ENCODE results near the gene PSMD3. TPM values are rescaled to one million over a fixed set of nuclear protein-coding genes. Genes with fewer than 3 reads are reported as not detected.

The PSMD3 gene
- total and polyA plus RNA-seq, 2 donors (not counting 1 experiment from before 2014, with no cell fraction given) = 55.5 to 66.9 TPM

DNA sequence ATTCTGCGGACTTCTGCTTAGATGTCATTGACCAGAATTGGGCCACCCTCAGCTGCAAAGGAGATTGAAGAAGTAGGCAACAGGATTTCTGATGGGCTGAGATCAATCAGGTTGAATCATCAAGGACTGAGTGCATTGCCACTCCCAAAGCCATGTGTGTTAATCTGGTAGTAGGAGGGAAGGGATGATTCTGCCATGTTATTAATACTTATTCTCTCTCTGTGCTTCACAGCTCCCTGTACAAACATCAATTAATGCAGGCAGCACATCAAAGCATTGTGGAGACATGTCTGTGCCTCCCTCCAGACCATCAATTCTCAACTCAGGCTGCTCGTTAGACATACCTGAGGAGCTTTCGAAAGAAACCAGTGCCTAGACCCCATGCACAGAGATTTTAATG, 41.5 kb upstream of the PSMD3 start:
- peaks cover 7% of the 10 kb centered on the region for H3K27me3 ChIP-seq (ENCODE audit: control insufficient read depth, insufficient read depth, low read length)
- no peaks in the 10 kb centered on the region for H4K20me1 ChIP-seq (ENCODE audit: control insufficient read depth, extremely low read depth, insufficient read depth, low read length)
- no peaks in the 10 kb centered on the region for H3K79me2 ChIP-seq (ENCODE audit: control insufficient read depth, insufficient read depth, low read length)
- no peak overlapping the region for H3K27ac ChIP-seq (ENCODE audit: insufficient read depth, low read length)
- H3K9me3 ChIP-seq (ENCODE audit: control insufficient read depth, insufficient read depth, low read depth, low read length) = no peaks in the 10 kb centered on the region
- H3K36me3 ChIP-seq (ENCODE audit: control insufficient read depth, insufficient read depth, low read length) = no peaks in the 10 kb centered on the region
- H3K4me3 ChIP-seq (replicated peaks in 1 of 4; ENCODE audit: control extremely low read depth in 1 of 4, insufficient read depth in 1 of 4, low read depth in 3 of 4, low read length in 4 of 4) = no peak overlapping the region
- peak overlapping the region; percentile 60 for H3K4me2 ChIP-seq (ENCODE audit: extremely low read depth, insufficient read depth, low read length)
- H3K4me1 ChIP-seq (ENCODE audit: control insufficient read depth, extremely low read depth, insufficient read depth, low read length) = peaks cover 6% of the 10 kb centered on the region
- TF ChIP-seq, protein P1, sequence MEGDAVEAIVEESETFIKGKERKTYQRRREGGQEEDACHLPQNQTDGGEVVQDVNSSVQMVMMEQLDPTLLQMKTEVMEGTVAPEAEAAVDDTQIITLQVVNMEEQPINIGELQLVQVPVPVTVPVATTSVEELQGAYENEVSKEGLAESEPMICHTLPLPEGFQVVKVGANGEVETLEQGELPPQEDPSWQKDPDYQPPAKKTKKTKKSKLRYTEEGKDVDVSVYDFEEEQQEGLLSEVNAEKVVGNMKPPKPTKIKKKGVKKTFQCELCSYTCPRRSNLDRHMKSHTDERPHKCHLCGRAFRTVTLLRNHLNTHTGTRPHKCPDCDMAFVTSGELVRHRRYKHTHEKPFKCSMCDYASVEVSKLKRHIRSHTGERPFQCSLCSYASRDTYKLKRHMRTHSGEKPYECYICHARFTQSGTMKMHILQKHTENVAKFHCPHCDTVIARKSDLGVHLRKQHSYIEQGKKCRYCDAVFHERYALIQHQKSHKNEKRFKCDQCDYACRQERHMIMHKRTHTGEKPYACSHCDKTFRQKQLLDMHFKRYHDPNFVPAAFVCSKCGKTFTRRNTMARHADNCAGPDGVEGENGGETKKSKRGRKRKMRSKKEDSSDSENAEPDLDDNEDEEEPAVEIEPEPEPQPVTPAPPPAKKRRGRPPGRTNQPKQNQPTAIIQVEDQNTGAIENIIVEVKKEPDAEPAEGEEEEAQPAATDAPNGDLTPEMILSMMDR (conservative IDR thresholded peaks at IDR 0.05 in 1 of 2, IDR thresholded peaks at IDR 0.05 in 1 of 2; ENCODE audit: low read depth in 1 of 2, low read length in 2 of 2) = no peak
- no peak for TF ChIP-seq EZH2 (IDR thresholded peaks at IDR 0.05; ENCODE audit: low read length, missing control alignments)
- H3K9ac ChIP-seq (ENCODE audit: insufficient read depth, low read length) = no peak overlapping the region
- no peak overlapping the region for H2AFZ ChIP-seq (ENCODE audit: low read length)
- DNase-seq (ENCODE audit: low read depth in 2 of 2) = no peak

DNA sequence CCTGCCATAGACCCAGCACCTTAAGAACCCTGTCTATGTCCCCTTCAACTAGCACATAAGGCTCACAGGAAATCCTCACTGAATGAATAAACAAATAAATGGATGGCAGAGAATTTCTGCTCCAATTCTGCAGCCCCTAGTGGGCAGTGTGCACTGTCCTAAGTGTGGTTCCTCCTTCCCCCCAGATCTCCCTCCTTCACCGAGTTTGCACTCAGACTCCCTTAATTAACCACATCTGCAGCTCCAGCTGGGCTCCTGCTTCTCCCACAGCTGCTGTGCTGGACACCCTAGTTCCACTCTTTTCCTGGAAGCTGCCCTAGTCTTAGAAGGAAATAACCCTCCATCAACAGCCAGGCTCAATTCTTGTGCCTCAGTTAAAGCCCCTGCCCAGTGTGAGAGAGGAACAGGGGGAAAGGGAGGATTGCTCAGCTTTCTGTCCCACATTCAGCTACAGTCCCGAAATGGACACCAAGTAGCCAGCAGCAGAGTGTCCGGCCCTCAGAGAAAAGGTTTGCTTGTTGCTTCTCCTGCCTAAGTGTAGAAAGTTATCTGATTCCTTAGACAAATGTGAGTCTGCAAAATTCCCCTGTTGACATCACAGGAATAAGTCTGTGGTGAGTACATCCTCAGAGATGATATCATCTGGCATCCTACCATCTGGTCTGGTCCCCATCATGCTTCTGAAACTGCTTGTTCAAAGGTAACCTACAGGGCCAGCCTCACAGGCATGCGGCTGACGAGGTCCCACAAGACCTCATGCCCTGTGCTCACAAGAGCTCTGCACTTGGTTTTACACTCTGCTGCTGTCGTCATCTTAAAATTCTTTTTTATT, 40.8 kb upstream of the PSMD3 start:
- H3K27me3 ChIP-seq (ENCODE audit: control insufficient read depth, insufficient read depth, low read length) = peaks cover 7% of the 10 kb centered on the region
- peak overlapping the region; percentile 86 for H3K27ac ChIP-seq (ENCODE audit: insufficient read depth, low read length)
- H3K79me2 ChIP-seq (ENCODE audit: control insufficient read depth, insufficient read depth, low read length) = no peaks in the 10 kb centered on the region
- no peak overlapping the region for H2AFZ ChIP-seq (ENCODE audit: low read length)
- H3K4me1 ChIP-seq (ENCODE audit: control insufficient read depth, extremely low read depth, insufficient read depth, low read length) = peaks cover 6% of the 10 kb centered on the region
- peak overlapping the region; percentile 60 for H3K4me2 ChIP-seq (ENCODE audit: extremely low read depth, insufficient read depth, low read length)
- H4K20me1 ChIP-seq (ENCODE audit: control insufficient read depth, extremely low read depth, insufficient read depth, low read length) = no peaks in the 10 kb centered on the region
- no peak overlapping the region for H3K4me3 ChIP-seq (replicated peaks in 1 of 4; ENCODE audit: control extremely low read depth in 1 of 4, insufficient read depth in 1 of 4, low read depth in 3 of 4, low read length in 4 of 4)
- TF ChIP-seq, protein P1 (conservative IDR thresholded peaks at IDR 0.05 in 1 of 2, IDR thresholded peaks at IDR 0.05 in 1 of 2; ENCODE audit: low read depth in 1 of 2, low read length in 2 of 2) = peak; percentile 60 to 74
- TF ChIP-seq EZH2 (IDR thresholded peaks at IDR 0.05; ENCODE audit: low read length, missing control alignments) = no peak
- peak overlapping the region; percentile 39 for H3K9ac ChIP-seq (ENCODE audit: insufficient read depth, low read length)
- H3K9me3 ChIP-seq (ENCODE audit: control insufficient read depth, insufficient read depth, low read depth, low read length) = no peaks in the 10 kb centered on the region
- peak; percentile 73 to 95 for DNase-seq (ENCODE audit: low read depth in 2 of 2)
- no peaks in the 10 kb centered on the region for H3K36me3 ChIP-seq (ENCODE audit: control insufficient read depth, insufficient read depth, low read length)

DNA sequence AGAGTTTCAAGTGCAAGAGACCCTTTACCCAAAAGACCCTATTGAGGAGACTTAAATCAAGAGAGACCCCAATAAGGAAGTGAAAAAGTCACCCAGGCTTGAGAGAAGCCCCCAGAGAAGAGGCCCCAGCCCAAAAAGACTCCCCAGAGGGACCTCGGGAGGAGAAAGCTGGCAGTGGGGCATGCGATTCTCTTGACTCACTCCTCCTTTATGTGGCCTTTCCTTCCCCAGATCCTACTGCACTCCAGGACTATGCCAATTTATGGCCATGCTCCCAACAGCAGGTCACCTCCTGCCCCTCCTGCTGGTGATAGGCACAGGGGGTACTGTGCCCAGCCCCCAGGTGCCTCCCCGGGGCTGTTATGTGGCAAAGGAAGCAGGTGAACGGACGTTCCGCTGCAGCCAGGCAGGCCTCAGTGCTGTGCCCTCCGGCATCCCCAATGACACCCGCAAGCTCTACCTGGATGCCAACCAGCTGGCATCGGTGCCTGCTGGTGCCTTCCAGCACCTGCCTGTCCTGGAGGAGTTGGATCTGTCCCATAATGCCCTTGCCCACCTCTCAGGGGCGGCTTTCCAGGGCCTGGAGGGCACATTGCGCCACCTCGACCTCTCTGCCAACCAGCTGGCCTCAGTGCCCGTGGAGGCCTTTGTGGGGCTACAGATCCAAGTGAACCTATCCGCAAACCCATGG, 36.8 kb upstream of the PSMD3 start:
- TF ChIP-seq, protein P1 (conservative IDR thresholded peaks at IDR 0.05 in 1 of 2, IDR thresholded peaks at IDR 0.05 in 1 of 2; ENCODE audit: low read depth in 1 of 2, low read length in 2 of 2) = no peak
- no peak for TF ChIP-seq EZH2 (IDR thresholded peaks at IDR 0.05; ENCODE audit: low read length, missing control alignments)
- Histone ChIP-seq H3K9ac (ENCODE audit: insufficient read depth, low read length) (no peak overlapping the region), H3K79me2 (ENCODE audit: control insufficient read depth, insufficient read depth, low read length) (no peaks in the 10 kb centered on the region), H3K27ac (ENCODE audit: insufficient read depth, low read length) (no peak overlapping the region), H3K4me1 (ENCODE audit: control insufficient read depth, extremely low read depth, insufficient read depth, low read length) (peaks cover 6% of the 10 kb centered on the region), H3K27me3 (ENCODE audit: control insufficient read depth, insufficient read depth, low read length) (peaks cover 7% of the 10 kb centered on the region), H4K20me1 (ENCODE audit: control insufficient read depth, extremely low read depth, insufficient read depth, low read length) (no peaks in the 10 kb centered on the region), H3K4me2 (ENCODE audit: extremely low read depth, insufficient read depth, low read length) (no peak overlapping the region), H3K36me3 (ENCODE audit: control insufficient read depth, insufficient read depth, low read length) (no peaks in the 10 kb centered on the region), H2AFZ (ENCODE audit: low read length) (no peak overlapping the region), H3K4me3 (replicated peaks in 1 of 4; ENCODE audit: control extremely low read depth in 1 of 4, insufficient read depth in 1 of 4, low read depth in 3 of 4, low read length in 4 of 4) (no peak overlapping the region), H3K9me3 (ENCODE audit: control insufficient read depth, insufficient read depth, low read depth, low read length) (no peaks in the 10 kb centered on the region)
- DNase-seq (ENCODE audit: low read depth in 2 of 2) = no peak
